ENCODE results near the gene GMEB2.

The GMEB2 gene

GRCh38 chr20:63539441-63540370 is 87.2 kb downstream of the GMEB2 start:
- DNase-seq (ENCODE audit: low read depth): no peak
- no peak overlapping the region for H3K4me3 ChIP-seq (ENCODE audit: control insufficient read depth, low read depth, low read length)
- TF ChIP-seq CTCF (conservative IDR thresholded peaks at IDR 0.05; ENCODE audit: control insufficient read depth, insufficient read depth, low read depth, low read length): no peak

- TF ChIP-seq CTCF (conservative IDR thresholded peaks at IDR 0.05; ENCODE audit: control insufficient read depth, insufficient read depth, low read depth, low read length): no peak
- DNase-seq (ENCODE audit: low read depth): no peak
- no peak overlapping the region for H3K4me3 ChIP-seq (ENCODE audit: control insufficient read depth, low read depth, low read length)
Observed at GRCh38 chr20:63539092-63539430, 87.8 kb downstream of the GMEB2 start.

- DNase-seq (ENCODE audit: low read depth): peak; percentile 46
- peak overlapping the region; percentile 22 for H3K4me3 ChIP-seq (ENCODE audit: control insufficient read depth, low read depth, low read length)
- TF ChIP-seq CTCF (conservative IDR thresholded peaks at IDR 0.05; ENCODE audit: control insufficient read depth, insufficient read depth, low read depth, low read length): peak; percentile 11
Observed at GRCh38 chr20:63538204-63539091, 88.5 kb downstream of the GMEB2 start.
